ENCODE data around the gene FRMPD2.
"Not testable (repeated sequence)": the region's sequence is repeated elsewhere in the genome, so short reads cannot be mapped to it uniquely, and the experiment has no call there.

Gene FRMPD2

GRCh38 chr10:48234787-48235186 lies 39.7 kb downstream of the FRMPD2 start:
- DNase-seq (ENCODE audit: low read depth, low spot score): no peak

GRCh38 chr10:48234295-48234694 lies 40.2 kb downstream of the FRMPD2 start:
- DNase-seq (ENCODE audit: low read depth, low spot score): no peak

- no peak for DNase-seq (ENCODE audit: low read depth, low spot score)
Measured at GRCh38 chr10:48233559-48234005, 40.9 kb downstream of the FRMPD2 start.

GRCh38 chr10:48232717-48233447 lies 41.6 kb downstream of the FRMPD2 start:
- no peak for DNase-seq (ENCODE audit: low read depth, low spot score)

GRCh38 chr10:48231699-48232315 lies 42.7 kb downstream of the FRMPD2 start:
- DNase-seq (ENCODE audit: low read depth, low spot score): no peak

GRCh38 chr10:48231178-48231577 lies 43.3 kb downstream of the FRMPD2 start:
- DNase-seq (ENCODE audit: low read depth, low spot score): no peak

- no peak for DNase-seq (ENCODE audit: low read depth, low spot score)
Measured at GRCh38 chr10:48227213-48227612, 47.3 kb downstream of the FRMPD2 start.

GRCh38 chr10:48224979-48225560 lies 49.4 kb downstream of the FRMPD2 start:
- DNase-seq (ENCODE audit: low read depth, low spot score): no peak

- DNase-seq (ENCODE audit: low read depth, low spot score): no peak
Measured at GRCh38 chr10:48224296-48224695, 50.2 kb downstream of the FRMPD2 start.

GRCh38 chr10:48221814-48222213 lies 52.7 kb downstream of the FRMPD2 start:
- DNase-seq (ENCODE audit: low read depth, low spot score): no peak

GRCh38 chr10:48221031-48221430 lies 53.5 kb downstream of the FRMPD2 start:
- DNase-seq (ENCODE audit: low read depth, low spot score): not testable (repeated sequence)

- DNase-seq (ENCODE audit: low read depth, low spot score): no peak
Measured at GRCh38 chr10:48219194-48219593, 55.3 kb downstream of the FRMPD2 start.

GRCh38 chr10:48216744-48217143 lies 57.8 kb downstream of the FRMPD2 start:
- no peak for DNase-seq (ENCODE audit: low read depth, low spot score)

- DNase-seq (ENCODE audit: low read depth, low spot score): no peak
Measured at GRCh38 chr10:48216204-48216505, 58.3 kb downstream of the FRMPD2 start.

GRCh38 chr10:48215486-48216203 lies 58.9 kb downstream of the FRMPD2 start:
- peak; percentile 25 for DNase-seq (ENCODE audit: low read depth, low spot score)

- no peak for DNase-seq (ENCODE audit: low read depth, low spot score)
Measured at GRCh38 chr10:48214716-48215485, 59.6 kb downstream of the FRMPD2 start.

GRCh38 chr10:48213047-48213446 lies 61.4 kb downstream of the FRMPD2 start:
- no peak for DNase-seq (ENCODE audit: low read depth, low spot score)

GRCh38 chr10:48211777-48212176 lies 62.7 kb downstream of the FRMPD2 start:
- no peak for DNase-seq (ENCODE audit: low read depth, low spot score)

GRCh38 chr10:48210966-48211365 lies 63.5 kb downstream of the FRMPD2 start:
- no peak for DNase-seq (ENCODE audit: low read depth, low spot score)

GRCh38 chr10:48210391-48210790 lies 64.1 kb downstream of the FRMPD2 start:
- no peak for DNase-seq (ENCODE audit: low read depth, low spot score)

GRCh38 chr10:48209241-48209640 lies 65.3 kb downstream of the FRMPD2 start:
- DNase-seq (ENCODE audit: low read depth, low spot score): no peak

GRCh38 chr10:48207853-48208252 lies 66.6 kb downstream of the FRMPD2 start:
- DNase-seq (ENCODE audit: low read depth, low spot score): no peak
